HG03520 (cell line): Measurements from ENCODE around the gene CNTNAP1.

Experiments used
- ATAC-seq: cut with Tn5 transposase; IDR thresholded peaks from one replicate; pipeline ENCODE4 v1.9.1; 2021; ENCODE audit warnings: mild to moderate bottlenecking, moderate library complexity; ENCODE audit not compliant: unreplicated experiment

The CNTNAP1 gene

DNA sequence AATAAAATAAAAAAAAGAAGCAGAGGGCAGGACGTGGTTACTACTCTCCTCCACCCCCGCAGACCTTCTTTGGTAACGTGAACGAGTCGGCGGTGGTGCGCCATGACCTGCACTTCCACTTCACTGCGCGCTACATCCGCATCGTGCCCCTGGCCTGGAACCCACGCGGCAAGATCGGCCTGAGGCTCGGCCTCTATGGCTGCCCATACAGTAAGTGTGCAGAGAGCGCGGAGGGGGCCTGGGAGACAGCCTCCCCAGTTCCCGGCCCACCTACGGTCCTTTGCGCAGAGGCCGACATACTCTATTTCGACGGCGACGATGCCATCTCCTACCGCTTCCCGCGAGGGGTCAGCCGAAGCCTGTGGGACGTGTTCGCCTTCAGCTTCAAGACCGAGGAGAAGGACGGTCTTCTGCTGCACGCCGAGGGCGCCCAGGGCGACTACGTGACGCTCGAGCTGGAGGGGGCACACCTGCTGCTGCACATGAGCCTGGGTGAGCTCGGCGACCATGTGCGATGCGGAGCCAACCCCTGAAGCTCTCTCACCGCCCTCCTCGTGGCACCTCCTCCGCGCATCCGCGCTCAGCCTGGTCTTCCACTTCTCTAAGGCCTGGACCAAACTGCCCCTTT is 2.7 kb downstream of the CNTNAP1 start:
- no peak for ATAC-seq

DNA sequence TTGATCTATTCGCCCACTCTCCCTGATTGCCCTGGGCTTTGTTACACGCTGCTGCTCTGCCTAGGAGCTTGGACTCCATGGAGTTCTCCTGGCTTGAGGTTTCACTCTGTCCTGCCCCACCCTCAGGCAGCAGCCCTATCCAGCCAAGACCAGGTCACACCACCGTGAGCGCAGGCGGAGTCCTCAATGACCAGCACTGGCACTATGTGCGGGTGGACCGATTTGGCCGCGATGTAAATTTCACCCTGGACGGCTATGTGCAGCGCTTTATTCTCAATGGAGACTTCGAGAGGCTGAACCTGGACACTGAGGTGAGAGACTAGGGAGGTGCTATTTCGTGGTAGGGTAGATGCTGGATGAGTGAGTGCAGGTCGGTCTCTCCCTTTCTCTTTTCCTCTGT is 3.5 kb downstream of the CNTNAP1 start:
- ATAC-seq: no peak

DNA sequence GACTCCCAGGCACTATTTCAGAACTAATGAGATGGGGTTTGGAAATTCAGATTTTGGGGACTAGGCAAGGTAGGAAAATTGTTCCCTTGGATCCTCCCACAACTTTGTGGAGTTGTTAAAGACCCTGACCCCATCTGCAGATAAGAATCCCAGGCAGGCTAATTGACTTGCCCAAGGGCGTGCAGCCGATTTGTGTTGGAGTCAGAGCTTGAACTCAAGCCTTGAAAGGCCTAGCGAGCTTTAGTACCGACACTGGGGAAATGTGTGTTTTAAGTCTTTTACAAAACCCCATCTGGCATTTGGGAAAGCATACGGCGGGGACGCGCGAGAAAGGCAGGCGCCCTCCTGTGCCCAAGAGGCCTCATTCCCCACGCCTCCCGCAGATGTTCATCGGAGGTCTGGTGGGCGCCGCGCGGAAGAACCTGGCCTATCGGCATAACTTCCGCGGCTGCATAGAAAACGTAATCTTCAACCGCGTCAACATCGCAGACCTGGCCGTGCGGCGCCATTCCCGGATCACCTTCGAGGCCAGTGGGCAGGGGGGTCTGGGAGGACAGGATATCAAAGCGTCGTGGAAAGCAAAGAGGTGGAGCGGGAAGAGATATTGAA is 4.3 kb downstream of the CNTNAP1 start:
- no peak for ATAC-seq

DNA sequence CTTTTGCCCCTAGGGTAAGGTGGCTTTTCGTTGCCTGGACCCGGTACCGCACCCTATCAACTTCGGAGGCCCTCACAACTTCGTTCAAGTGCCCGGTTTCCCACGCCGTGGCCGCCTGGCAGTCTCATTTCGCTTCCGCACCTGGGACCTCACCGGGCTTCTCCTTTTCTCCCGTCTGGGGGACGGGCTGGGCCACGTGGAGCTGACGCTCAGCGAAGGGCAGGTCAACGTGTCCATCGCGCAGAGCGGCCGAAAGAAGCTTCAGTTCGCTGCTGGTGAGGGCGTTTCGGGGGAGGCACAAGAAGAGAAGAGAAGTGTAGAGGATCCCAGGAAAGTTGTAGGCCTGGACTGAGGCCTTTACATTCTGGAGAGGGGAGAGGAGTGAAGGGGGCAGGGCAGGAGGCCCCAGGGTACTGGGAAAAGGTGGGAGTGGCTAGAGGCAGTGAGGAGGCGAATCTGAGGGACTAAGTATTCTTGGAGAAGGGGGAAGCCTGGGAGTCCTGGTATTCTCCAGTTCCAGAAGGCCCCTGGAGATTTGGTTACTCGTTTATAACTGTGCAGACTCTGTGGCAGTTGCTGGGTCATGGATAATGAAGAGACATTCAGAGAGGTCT is 5.5 kb downstream of the CNTNAP1 start:
- no peak for ATAC-seq

DNA sequence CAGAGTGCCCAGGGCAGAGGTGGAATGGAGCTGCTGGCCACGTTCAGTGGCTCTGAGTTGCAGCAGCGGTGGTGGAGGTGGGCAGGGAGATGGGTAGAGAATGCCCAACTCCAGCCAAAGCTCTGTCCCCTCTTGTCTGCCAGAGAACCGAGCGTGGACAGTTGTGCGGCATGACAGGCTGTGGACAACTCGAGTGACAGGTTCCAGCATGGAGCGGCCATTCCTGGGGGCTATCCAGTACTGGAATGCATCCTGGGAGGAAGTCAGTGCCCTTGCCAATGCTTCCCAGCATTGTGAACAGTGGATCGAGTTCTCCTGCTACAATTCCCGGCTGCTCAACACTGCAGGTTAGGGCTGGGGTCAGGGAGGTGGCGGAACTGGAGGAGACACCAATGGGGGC is 8.3 kb downstream of the CNTNAP1 start:
- no peak for ATAC-seq

DNA sequence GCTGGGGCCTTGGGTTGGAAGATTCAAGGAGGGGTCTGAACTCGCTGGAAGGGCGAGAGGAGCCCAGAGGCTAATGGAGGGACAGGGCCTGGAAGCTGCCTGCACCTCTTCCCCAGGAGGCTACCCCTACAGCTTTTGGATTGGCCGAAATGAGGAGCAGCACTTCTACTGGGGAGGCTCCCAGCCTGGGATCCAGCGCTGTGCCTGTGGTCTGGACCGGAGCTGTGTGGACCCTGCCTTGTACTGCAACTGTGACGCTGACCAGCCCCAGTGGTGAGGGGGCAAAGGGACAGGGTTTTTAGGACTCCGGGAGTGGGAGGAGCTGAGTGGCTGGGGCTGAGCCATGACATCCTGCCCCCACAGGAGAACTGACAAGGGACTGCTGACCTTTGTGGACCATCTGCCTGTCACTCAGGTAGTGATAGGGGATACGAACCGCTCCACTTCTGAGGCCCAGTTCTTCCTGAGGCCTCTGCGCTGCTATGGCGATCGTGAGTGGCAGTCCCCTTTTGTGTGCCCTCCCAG is 8.8 kb downstream of the CNTNAP1 start:
- no peak for ATAC-seq

DNA sequence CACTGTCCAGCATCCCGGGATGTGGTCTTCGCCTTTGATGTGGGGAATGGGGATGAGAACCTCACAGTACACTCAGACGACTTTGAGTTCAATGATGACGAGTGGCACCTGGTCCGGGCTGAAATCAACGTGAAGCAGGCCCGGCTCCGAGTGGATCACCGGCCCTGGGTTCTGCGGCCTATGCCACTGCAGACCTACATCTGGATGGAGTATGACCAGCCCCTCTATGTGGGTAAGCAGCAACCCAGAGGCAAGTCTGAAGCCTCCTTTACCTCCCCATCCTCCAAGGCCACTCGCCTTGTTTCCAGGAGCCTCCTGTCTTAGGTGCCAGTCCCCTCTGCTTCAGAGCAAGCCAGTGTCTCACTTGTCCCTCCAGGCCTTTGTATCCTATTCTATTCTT is 10.2 kb downstream of the CNTNAP1 start:
- no peak for ATAC-seq

DNA sequence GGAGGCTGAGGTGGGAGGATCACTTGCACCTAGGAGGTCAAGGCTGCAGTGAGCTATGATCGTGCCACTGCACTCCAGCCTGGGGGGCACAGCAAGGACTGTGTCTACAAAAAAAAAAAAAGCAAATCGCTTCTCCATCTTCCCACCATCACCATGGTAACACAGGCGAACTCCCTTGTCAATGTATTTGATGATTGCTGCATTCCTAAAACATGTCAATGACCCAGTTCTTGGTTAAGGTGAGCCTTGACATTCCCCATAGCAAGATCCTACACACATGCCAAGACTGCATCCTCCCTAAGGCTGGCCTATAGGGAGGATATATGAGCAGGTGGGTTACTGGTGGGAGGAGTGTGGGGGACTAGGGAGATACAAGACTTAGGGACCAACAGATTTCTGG is 12.2 kb downstream of the CNTNAP1 start:
- ATAC-seq: no peak

DNA sequence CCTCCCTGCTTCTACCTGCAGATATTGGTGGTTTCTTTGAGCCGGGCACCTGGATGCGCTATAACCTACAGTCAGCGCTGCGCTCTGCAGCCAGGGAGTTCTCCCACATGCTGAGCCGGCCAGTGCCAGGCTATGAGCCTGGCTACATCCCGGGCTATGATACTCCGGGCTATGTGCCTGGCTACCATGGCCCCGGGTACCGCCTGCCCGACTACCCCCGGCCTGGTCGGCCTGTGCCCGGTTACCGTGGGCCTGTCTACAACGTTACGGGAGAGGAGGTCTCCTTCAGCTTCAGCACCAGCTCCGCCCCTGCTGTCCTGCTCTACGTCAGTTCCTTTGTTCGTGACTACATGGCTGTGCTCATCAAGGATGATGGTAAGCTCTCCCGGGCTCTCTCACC is 13.2 kb downstream of the CNTNAP1 start:
- no peak for ATAC-seq

DNA sequence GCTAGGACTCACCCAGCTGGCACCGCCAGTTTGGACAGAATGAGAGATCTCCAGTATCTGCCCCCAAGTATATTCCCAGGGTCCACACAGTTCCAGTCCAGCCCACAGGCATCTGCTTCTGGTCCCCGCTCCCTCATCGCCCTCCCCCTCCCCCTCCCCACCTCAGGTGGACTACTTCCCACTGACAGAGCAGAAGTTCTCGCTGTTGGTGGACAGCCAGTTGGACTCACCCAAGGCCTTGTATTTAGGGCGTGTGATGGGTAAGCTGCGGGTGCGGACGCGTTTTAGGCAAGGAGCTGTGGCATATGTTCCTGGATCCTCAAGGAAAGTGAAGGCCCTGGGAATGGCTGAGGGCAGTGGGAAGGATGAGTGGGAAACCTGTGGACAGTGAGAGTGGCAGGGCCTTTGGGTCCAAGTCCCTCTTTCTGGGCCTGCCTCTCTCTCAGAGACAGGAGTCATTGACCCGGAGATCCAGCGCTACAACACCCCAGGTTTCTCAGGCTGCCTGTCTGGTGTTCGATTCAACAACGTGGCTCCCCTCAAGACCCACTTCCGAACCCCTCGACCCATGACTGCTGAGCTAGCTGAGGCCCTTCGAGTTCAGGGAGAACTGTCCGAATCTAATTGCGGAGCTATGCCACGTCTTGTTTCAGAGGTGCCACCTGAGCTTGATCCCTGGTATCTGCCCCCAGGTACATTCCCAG is 14.9 kb downstream of the CNTNAP1 start:
- no peak for ATAC-seq

DNA sequence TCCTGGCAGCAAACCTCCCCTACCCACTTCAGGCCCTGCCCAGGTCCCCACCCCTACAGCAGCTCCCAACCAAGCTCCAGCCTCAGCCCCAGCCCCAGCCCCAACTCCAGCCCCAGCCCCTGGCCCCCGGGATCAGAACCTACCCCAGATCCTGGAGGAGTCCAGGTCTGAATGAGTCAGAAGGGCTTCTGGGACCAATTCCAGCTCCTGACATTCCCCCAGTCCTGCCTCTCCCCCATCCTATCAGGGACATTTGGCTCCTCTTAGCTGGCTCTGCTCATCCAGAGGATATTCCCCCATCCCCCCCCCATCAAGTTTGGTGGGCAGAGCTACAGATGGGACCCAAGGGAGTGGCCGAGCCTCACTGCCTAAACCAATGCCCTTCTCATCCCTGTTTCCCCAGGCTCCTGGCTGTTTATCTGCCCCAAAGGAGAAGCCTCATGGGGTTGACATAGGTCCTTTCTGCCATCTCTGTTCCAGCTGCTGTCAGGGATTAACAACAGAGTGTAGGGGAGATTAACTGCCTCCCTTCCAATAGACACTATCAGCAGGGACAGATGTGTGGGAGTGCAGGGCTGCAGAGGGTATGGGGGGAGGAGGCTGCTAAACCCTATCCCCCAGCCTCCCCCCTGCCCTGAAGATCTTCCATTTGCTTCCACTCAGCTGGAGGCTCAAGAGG is 16.5 kb downstream of the CNTNAP1 start:
- no peak for ATAC-seq

DNA sequence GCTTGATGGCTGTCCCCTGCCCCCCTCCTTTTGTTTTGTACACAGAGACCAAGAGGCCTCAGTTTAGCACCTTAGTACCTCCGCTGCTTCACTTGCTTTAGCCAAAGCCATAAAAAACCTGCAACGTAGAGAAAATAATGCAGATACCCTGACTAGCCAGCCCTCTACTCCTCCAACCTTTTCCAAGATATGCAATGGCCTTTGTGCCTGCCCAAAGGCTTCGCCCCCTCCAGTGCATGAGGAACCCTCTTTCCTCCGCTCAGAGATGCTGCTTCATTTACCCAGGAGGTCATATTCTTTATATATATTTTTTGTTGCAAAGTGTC is 17.0 kb downstream of the CNTNAP1 start:
- no peak for ATAC-seq

DNA sequence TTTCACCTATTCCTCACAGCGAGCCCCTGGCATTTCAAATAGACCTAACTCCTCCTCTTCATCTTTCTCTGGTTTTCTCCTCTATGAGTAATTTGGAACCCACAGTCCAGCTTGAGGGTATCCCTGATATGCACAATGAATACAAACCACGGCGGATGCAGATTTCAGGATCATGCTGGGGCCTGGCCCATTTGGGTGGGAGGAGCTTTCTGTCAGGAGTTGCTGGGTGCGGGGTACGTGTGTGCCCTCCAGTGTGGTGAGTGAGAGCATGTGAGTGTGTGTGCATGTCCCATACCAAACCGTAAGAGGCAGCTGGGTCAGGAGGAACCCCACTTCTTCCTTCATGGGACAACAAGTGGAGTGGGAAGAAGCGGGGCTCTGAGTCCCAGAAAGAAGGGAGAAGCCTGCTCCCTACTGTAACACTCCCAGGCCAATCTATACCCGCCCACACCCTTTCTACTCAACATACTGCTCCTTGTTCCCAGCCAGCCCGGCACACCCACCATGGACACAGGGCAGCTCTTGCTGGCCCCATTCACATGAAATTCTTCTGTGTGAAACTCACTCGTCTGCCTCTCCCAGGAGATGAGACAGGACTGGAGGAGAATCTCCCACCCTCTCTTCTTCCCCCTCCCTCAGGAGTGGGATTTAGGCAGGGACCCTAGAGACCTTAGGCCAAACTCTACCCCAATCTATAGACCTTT is 18.4 kb downstream of the CNTNAP1 start:
- ATAC-seq: no peak

DNA sequence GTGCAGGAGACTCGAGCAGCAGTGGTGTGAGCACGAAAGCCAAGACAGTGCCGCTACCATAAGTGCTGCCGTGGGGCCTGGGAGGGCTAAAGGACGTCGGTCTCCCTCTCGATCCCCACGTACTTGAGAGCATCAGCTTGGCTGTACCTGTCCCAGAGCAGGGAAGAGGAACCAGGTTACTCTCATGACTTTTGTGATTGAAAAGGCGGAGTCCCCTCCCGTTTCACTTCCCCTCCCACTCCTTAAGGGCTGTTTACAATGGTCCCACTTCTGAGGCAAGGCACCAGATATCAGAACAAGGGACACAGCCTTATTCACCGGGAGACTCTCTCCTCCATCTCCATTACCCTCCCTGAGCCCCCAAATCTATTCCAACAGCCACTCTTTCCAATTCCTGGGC is 20.1 kb downstream of the CNTNAP1 start:
- ATAC-seq: no peak

DNA sequence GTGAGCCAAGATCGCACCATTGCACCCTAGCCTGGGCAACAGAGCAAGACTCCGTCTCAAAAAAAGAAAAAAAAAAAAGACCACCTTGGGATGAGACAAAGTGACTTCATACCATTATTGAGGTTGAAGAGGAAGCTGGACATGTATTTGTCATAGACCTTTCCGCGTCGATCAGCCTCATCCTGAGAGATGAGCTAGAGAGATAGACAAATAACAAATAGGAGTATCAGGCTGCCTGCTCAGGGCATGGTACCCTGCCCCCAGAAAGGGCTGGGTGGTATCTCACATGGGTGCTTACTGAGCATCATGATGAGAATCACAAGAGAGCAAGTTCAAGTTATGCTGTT is 22.1 kb downstream of the CNTNAP1 start:
- ATAC-seq: no peak

DNA sequence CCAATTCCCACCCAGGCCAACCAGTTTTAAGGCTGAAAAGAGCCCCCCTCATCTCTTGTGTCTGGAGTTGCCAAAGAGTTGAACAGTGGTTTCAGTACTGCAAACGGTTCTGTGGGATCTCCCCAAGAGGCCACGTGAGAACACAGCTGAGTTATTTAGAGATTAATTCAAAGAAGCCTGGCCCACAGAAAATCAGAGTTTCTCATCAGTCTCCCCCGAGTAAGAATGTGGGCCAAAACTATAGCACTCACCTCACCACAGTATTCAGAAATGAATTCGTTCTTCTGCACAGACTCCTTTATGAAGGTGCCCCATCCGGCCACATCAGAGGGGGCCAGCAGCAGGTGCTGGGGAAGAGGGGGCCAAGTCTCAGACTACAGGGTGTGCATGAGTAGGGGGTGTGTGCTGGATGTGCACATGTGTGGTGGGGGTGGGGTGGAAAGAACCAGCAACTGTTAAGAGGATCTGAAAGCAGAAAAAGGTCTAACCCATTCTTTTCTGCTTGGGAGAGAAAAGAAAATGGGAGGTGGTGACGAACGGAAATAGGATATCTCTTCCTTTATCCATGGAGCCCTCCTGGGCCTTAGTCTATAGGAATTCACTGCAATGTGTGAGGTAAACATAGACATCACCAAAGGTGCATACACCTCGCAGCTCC is 22.6 kb downstream of the CNTNAP1 start:
- ATAC-seq: peak; percentile 70

DNA sequence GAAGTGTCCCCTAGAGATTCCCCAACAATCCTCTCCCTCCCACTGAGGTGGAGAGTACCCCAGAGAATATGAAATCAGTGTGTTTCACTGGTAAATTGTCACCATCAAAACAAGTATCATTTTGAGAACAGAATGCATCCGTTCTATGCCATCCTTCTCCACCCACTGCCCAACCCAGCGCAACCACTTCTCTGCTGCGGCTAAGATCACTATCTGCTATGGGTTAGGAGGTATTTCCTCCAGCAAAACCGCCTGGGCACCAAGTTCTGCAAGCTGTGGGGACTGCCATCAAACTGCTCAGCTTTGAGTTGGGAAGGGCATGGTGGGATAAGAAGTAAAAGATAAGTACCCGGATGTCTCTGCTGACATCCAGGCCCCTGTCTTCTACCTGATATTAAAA is 24.4 kb downstream of the CNTNAP1 start:
- no peak for ATAC-seq

DNA sequence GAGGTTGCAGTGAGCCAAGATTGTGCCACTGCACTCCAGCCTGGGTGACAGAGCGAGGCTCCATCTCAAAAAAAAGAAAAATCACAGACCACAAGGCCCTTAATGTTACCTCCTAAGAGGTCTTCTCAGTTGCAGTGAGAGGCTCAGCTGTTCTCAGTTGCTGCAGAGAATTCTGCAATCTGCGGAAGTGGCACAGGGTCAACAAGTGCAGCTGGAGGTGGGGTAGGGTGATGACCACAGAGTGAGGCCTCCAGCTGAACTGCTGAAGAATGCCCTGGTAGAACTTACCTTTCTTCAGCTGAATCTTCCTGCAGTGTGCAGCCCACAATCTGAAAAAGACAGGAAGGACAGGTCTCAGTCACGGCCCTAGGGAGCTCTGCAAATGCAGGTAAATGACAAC is 26.3 kb downstream of the CNTNAP1 start:
- ATAC-seq: no peak

DNA sequence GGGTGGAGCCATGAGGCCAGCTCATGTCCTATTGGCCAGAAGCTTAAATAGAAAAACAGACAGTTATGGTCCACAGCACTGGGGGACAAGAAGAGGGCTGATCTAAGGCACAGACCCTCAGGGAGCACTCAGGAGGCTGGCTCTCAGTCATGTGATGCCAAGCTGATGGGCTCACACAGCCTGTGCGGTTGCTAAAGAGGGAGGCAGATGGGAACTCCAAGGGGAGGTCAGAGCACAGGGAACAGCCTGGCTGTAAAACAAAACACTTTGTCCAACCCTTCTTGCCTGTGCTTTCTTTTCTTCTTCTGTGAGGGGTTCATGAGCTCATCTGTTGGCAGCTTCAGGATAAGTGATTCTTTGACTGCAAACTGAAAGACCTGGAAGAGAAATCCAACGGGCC is 27.2 kb downstream of the CNTNAP1 start:
- no peak for ATAC-seq

DNA sequence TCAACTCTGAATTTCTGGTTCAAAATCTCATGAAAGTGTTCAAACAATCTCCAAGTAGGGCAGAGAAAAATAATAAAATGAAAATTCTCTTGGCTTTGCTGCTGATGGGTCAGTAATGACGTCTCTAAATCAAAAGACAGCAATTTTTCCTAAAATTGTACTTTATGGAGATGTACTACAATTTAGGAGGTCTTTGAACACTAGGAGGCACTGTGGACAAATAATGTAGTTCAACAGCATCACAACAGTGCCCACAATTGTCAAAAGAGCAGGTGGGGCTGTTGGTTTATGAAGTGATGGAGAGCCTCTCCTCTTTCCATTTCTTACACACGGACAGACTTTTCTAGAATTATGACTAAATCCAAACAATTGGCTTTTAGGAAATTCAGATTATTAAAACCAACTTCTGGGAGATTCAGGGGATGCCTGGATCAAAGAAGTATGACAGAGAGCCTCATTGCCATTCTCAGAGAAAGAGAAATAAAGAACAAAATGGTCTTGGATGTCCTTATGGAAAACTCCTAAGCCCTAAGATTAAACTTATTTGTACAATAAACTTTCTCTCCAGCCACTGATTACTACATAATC is 38.8 kb downstream of the CNTNAP1 start:
- ATAC-seq: no peak
